GM06990 (cell line): ENCODE measurements around the gene MCRS1.

Experiments
- DNase-seq: peaks from one replicate; pipeline ENCODE4 v3.0.0-alpha.2; 2011; ENCODE audit not compliant: insufficient read length; ENCODE audit errors: extremely low read depth
- H3K27me3 ChIP-seq: replicated peaks from 2 replicates; pipeline ENCODE4 v1.6.0; 2011; ENCODE audit warnings: low read length; ENCODE audit not compliant: control insufficient read depth, insufficient read depth
- H3K36me3 ChIP-seq: 2 replicates; pipeline ENCODE4 v1.5.1; 2011; ENCODE audit warnings: low read length; ENCODE audit not compliant: control insufficient read depth, insufficient read depth
- H3K4me3 ChIP-seq: replicated peaks from 2 replicates; pipeline ENCODE4 v1.5.1; 2011; ENCODE audit warnings: low read depth, mild to moderate bottlenecking, control low read depth, low read length
- TF ChIP-seq, protein P1 (sequence below): IDR thresholded peaks from 2 replicates; pipeline ENCODE4 v1.5.1; 2011; ENCODE audit warnings: low read length, control low read depth, mild to moderate bottlenecking, inconsistent platforms; ENCODE audit not compliant: insufficient read depth, poor library complexity, severe bottlenecking

MCRS1 gene

DNA sequence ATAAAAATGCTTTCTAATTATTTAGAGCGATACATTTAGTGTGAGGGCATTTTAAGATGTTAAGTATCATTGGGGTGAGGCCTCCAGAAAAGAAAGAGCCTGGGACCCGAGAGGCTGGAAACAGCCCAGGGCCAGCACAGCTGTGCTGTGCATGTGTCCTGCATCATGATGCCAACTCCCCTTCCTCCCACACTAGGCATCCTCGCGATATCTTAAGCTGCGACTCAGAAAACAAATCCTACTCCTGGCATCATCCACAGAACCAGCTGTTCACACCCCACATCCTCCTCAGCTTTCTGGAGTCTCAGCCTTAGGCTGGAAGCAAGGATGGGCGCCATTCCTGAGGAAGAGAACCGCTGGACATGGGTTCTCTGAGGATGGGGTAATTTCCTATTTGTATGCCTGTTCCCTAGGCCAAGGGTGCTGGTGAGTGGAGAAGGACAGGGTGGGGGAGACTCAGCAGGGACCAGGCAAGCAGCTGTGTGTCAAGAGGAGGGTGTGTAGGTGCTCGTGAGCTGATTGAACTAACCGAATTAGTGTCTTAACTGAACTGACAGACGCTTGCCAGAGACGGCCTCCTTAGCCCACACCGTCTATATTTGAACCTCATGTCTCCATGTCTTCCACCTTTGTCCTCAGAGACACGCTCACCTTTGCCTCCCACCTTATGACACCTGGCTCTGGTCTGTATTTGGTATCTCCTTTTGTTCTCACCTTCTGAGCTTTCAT lies 15.6 kb upstream of the MCRS1 start:
- Histone ChIP-seq H3K4me3 (no peak overlapping the region), H3K27me3 (no peaks in the 10 kb centered on the region), H3K36me3 (peaks cover 6% of the 10 kb centered on the region)
- no peak for DNase-seq
- TF ChIP-seq, protein P1, sequence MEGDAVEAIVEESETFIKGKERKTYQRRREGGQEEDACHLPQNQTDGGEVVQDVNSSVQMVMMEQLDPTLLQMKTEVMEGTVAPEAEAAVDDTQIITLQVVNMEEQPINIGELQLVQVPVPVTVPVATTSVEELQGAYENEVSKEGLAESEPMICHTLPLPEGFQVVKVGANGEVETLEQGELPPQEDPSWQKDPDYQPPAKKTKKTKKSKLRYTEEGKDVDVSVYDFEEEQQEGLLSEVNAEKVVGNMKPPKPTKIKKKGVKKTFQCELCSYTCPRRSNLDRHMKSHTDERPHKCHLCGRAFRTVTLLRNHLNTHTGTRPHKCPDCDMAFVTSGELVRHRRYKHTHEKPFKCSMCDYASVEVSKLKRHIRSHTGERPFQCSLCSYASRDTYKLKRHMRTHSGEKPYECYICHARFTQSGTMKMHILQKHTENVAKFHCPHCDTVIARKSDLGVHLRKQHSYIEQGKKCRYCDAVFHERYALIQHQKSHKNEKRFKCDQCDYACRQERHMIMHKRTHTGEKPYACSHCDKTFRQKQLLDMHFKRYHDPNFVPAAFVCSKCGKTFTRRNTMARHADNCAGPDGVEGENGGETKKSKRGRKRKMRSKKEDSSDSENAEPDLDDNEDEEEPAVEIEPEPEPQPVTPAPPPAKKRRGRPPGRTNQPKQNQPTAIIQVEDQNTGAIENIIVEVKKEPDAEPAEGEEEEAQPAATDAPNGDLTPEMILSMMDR = no peak

DNA sequence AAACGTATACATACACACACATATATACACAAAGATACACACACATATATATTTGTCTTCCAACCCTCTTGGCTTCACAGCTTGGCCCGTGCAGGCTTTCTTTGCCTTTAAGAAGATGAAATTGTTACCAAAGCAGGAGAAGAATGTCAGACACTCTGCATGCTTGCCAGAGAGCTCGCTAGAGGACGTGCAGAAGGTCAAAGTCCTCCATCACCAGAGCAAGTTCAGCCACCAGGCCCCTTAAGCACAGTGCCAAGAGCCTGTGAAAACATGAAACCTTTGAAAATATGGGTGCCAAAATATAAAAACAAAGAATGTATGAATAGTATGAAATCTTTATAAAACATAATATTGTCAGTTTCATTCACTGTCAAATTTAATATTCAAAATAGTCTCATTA lies 14.9 kb upstream of the MCRS1 start:
- no peak for DNase-seq
- Histone ChIP-seq H3K36me3 (peaks cover 6% of the 10 kb centered on the region), H3K4me3 (no peak overlapping the region), H3K27me3 (no peaks in the 10 kb centered on the region)
- TF ChIP-seq, protein P1 = no peak

GRCh38 chr12:49582201-49582600 lies 14.3 kb upstream of the MCRS1 start:
- H3K4me3 ChIP-seq = no peak overlapping the region

DNA sequence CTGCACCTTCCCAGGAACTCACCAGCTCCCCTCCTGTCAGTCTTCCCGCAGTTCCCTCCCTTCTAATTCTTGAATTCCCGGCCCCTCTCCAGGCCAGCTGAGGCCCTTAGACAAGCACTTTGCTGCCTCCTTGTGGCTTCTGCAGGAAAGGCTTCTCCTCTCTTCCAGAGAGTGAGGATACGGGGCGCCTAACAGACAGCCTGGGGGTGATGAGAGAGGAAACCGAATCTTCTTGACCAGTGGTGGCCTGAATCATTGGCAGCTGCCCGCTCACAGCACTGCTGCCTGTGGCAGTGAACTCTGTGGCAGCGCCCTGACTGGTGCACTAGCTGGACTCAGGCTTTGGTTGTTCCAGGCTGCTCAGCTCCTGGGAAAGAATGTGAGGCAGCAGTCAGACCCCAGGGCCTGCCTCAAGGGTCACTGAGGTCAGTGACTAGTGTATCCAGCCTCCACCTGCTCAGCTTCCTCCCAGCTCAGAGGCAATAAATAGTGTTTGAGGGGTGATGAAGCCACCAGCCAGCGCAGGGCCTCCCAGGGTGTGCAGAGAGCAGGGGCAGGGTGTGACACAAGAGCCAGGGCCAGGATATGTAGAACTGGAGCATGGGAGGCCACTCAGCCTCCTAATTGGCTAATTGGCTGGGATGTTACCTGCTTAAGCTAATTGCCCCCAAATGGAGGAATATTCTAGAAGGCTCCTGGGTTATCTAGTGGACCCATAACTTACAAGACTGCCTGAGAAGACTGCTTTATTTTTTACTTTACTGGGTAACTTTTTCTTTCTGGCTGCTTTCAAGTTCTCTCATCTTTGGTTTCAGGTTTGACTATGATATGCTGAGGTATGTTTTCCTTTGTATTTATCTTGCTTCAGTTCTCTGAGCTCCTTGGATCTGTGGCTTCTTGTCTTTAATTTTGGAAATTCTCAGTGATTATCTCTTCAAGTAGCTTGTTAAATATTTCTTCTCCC lies 12.9 kb upstream of the MCRS1 start:
- Histone ChIP-seq H3K36me3 (peaks cover 2% of the 10 kb centered on the region), H3K4me3 (no peak overlapping the region; the same call in 1 of the 2 replicates), H3K27me3 (no peaks in the 10 kb centered on the region)
- TF ChIP-seq, protein P1 = peak; percentile 89
- peak; percentile 34 for DNase-seq

More at GRCh38 chr12:49582201-49582600, 14.3 kb upstream of the MCRS1 start:
- no peak for DNase-seq
- H3K36me3 ChIP-seq = peaks cover 6% of the 10 kb centered on the region
- TF ChIP-seq, protein P1 = no peak
- H3K27me3 ChIP-seq = no peaks in the 10 kb centered on the region

DNA sequence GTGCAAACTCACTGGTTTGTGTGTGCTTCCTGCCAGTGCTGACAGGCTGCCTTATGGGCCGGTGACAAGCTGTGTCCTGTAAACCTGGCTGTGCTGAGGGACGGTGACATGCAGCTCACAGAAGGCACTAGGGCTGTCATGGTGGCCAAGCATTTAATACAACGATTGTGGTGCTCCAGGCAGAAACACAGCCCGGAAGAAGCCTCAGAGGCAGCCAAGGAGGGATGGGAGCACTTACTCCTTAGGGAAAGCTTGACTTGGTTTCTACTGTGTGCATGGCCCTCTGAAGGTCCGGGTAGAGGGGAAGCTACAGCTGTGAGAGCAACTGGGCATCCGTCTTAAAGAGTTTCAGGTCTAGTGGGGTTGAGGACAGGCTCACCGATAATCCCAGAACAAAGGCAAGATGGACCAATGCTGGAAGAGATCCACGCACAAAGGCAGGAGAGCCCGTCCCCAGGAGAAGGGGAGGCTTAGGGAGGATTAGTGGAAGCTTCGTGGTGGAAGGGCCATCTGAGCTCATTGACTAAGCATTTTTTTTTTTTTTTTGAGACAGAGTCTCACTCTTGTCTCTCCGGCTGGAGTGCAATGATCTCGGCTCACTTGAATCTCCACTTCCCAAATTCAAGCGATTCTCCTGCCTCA lies 10.7 kb upstream of the MCRS1 start:
- Histone ChIP-seq H3K36me3 (no peaks in the 10 kb centered on the region; the same call in 1 of the 2 replicates), H3K4me3 (no peak overlapping the region), H3K27me3 (no peaks in the 10 kb centered on the region)
- TF ChIP-seq, protein P1 = no peak
- no peak for DNase-seq
